COR-L47 (cell line): Measurements from ENCODE around the gene TRIM45.

Experiments
- DNase-seq: peaks from one replicate; lab custom pipeline; 2025; lab: John Stamatoyannopoulos, UW

The TRIM45 gene

DNA sequence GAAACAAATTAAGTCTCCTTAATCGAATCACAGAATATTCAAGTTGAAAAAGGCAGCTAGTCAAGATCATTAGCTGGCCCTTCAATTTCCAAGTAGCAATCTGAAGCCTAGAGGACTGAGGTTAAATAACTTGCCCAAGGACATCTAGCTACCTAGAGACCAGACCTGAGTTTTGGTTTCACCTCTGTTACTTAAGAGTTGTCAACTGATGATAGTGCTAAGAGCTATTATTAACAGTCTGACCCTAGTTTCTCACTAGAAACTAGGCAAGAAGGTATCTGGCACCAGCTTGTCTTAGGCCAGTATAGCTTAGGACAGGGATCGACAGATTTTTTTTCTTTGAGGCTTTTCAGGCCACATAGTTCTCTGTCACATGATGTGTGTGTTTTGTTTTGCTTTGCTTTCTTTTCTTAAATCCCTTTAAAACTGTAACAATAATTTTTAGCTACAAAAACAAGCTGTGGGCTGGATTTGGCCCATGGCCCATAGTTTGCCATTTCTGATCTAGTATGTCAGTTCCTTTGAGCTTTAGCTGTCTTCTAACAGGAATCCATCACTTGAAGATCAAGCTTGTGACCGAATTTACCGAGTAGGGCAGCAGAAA lies 23.2 kb downstream of the TRIM45 start:
- DNase-seq, result no peak

DNA sequence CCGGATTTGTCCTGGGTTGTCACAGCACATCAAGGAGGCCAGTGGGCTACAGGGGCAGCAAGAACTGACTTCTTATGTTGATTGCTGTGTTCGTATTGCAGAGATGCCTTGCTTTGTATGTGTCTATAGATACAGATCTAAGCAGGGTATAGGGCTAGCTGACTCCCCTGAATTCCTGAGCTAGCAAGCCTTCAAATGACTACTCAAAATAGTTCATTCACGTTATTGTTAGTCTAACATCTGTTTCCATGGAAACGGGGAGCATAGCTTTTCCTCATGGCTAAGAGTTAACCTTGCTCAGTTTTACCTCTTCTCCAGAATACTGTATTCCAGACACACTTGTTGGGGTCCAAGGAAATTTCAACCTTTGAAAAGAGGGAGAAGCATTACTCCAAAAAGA lies 24.1 kb downstream of the TRIM45 start:
- no peak for DNase-seq

DNA sequence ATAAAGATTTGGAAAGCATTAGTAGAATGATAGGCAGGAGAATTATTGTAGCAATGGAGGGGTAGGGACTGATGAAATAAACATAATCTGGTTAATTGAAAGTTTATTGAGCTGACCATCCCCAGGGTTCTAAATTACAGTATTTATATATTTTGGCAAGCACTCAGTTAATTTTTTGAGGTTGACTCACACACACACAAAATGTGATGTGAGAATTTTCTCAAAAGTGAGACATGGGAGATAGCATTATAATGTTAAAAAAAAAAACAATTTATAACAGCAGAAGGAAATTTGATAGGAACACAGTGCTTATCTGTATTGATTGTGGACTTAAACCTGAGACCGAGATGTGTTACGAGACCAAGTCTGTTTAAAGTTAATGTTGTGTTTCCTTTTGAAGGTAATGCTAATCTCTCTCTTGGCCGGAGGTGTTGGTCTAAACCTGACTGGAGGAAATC lies 24.6 kb downstream of the TRIM45 start:
- DNase-seq, result no peak

DNA sequence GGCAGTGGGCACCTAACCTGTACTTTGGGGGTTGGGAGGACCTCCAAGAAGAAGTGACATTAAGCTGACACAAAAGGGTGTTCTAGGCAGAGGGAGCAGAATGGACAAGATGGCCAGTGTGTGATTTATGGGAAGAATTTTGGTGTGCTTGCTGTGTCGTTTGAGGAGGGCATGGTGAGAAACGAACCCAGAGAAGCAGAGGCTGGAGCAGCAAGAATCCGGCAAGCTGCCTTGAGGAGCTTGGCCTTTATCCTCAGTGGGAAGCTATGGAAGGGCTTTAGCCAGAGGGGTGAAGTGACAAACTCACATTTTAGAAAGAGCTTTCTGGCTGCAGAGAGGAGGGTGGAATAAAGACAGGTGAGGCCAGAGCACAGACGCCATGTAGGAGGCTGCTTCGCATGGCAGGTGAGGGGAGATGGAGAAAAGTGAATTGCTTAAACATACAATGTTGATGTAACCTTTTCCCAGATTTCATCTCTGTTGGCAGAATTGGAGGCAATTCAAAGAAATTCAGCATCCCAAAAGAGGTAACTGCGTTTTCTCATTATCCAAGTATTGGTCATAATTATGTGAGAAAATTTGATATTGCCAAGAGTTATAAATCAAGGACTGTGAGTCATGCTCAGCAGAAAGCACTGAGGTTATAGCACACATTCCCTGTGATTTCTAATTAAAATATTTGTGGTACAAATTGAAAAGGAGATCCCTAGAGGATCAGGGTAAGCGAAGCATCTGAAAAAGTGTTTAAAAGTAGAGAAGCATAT lies 26.5 kb downstream of the TRIM45 start:
- no peak for DNase-seq

DNA sequence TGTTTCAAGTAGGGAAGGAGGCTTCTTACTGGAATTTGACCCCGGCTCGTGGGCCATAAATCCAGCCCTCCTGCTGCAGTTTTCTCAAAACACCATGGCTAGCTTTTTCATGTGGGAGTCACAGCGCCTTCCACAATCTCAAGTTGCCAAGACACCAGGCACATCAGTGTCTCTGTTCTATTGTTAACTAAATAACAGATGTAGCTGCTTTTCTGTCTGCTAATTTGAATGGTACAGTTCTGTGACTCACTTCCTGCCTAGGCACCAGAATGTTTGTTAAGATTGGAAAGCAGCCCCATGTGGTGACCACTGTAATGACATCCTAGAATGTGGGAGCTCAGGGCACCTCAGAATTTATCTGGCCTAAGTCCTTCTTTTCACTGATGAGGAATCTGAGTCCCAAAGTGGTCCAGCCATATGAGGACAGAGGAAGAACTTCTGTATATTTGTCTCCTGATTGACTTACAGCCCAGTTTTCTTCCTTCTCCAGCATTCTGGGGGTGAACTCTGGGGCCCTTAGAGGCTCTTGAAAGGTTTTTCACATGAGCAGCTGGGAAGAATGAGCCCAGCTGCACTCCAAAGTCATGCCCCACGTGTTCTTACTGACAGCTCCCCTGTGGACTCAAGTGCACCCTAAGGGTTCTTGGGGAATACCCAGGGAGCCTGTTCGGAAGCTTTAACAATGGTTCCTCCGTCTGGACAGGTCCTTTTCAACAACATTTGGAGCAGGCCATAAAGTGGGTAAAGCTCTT lies 27.5 kb downstream of the TRIM45 start:
- peak; percentile 20 for DNase-seq

DNA sequence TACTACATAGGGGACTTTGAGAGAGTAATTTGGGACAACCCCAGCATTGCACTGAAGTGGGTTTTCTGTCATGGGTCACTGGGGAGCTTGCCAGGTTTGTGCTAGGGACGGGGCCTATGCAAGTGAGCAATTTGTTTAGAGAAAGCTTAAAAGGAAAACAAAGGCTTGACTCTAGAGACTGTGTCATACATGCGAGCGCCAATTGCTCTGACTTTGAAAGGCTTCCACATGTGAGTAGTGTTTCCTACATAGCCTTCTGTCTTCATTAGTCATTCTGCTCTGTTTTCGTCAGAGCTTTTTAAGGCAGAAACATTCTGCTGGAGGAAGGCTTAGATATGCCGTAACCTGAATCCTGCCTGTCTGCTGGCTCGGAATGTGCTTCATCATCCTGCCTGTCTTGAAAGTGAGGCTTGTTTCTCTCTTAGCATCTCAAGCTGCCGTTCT lies 28.4 kb downstream of the TRIM45 start:
- DNase-seq, result no peak

DNA sequence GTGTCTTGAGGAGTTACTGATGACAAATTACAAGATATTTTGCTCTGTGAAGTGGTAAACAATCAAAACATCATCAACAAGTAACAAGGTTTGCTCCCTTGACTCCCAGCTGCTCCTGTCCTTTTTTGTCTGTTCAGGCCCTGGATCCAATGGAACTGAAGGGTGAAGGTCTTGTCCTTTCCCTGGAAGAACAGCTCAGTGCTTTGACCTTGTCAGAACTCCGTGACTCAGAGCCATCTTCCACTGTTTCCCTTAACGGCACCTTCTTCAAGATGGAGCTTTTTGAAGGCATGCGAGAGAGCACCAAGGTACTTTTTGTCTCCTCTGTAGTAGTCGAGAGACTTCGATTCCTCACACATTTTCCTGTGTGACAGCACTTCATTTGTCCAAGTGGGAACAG lies 29.0 kb downstream of the TRIM45 start:
- no peak for DNase-seq

DNA sequence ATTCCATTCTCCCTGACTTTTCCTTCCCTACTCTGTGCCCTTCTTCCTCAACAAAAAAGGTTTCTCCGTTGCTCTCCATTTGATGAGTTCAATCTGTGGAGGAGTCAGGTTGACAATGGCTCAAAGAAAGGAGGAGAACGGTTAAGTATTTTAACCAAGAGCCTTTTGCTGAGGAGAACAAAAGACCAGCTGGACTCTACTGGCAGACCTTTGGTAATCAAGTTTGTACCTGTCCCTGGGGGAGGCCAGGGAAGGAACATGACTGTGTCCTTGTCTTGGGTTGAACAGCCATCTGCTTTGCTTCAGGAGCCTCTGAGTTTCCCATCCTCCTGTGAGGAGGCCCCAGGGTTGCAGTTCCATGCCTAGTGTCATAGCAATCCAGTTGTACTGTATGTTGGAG lies 31.6 kb downstream of the TRIM45 start:
- DNase-seq, result no peak

DNA sequence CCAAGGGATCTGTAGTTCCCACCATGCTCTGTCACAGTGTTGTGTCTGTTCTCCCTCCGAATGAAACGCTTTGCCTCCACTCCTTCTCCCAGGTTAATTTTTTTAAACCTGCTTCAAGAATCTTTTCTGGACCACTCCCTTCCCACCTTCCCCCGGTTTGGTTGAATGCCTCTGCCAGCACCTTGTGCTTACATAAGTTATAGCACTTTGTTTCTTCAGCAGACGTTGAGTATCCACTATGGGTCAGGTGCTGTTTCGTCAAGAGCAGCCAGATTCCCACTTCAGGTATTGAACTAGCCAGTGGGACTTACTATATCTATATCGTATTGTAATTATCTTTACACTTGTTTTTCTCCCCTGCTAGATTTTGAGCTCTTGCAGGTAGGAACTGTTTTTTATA lies 33.9 kb downstream of the TRIM45 start:
- DNase-seq, result no peak

DNA sequence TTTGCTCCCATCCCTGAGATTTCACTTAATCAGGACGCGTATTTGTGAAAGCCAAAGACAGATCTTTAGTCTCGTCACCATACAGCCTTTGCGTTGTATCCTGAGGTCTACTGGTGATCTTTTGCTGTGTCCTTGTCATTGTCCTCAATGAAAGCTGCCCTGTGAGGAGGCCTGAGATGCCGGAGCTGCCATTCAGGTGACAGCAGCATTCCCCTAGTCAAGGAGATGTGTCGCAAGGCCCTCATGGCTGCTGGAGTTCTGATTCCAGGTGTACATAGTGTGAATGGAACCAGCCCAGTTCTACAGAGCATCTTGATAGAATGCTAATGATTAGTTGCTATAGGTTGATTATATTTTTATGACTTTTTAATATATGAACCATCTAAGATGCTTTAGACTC lies 37.3 kb downstream of the TRIM45 start:
- DNase-seq, result no peak

DNA sequence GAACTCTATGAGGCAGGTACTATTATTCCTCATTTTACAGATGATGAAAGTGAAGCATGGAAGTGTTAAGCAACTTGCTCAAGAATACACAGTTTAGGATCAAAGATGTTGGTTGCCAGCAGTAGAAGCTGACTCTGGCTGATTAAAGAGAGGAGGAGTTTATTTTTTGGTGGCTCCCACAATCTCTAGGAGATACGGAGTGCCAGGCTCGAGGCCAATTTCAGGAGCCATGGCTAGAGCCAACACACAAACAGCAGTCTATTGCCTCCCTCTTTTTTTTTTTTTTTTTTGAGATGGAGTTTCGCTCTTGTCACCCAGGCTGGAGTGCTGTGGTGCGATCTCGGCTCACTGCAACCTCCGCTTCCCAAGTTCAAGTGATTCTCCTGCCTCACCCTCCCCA lies 41.8 kb downstream of the TRIM45 start:
- no peak for DNase-seq

DNA sequence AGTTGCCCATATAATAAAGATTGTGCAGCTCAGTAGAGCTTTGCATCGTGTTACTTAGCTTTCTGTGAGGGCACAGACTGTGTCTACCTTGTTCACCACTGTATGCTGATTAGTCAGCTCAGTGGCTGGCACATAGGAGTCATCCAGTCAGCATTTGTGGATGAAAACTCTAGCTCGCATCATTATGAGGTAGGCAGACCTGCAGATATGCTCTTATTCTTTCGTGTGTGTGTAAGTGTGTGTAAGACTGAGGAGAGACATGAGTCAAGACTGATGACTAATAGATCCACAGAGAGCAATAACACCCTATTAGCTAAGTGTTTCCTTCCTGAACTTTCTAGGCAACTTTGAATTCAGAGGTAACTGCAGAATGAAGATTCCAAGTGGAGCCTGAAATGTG lies 44.3 kb downstream of the TRIM45 start:
- DNase-seq, result no peak

DNA sequence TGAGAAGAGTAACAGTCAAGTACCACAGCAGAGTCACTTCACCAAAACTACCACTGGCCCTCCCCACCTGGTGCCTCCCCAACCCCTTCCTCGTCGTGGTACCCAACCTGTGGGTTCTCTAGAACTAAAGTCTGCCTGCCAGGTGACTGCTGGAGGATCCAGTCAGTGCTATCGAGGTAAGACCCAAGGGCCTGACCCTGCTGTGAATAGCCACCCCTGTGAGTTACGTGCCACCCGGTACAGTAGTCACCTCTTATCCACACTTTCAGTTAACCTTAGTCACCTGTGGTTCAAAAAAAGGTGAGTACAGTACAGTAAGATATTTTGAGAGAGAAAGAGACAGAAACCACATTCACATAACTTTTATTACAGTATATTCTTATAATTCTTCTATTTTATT lies 44.9 kb downstream of the TRIM45 start:
- no peak for DNase-seq

DNA sequence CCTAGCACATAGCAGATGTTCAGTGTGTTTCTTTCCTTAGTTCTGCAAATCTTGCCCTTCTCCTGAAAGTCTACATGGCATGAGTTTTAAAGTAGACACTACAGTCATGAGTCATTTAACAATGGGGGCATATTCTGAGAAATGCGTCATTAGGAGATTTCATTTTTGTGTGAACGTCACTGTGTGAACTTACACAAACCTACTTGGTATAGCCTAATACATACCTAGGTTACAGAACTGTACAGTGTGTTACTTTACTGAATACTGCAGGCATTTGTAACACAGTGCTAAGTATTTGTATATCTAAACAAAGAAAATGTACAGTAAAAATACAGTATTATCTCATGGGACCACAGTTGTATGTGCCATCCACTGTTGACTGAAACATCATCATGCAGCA lies 51.4 kb downstream of the TRIM45 start:
- DNase-seq, result no peak

DNA sequence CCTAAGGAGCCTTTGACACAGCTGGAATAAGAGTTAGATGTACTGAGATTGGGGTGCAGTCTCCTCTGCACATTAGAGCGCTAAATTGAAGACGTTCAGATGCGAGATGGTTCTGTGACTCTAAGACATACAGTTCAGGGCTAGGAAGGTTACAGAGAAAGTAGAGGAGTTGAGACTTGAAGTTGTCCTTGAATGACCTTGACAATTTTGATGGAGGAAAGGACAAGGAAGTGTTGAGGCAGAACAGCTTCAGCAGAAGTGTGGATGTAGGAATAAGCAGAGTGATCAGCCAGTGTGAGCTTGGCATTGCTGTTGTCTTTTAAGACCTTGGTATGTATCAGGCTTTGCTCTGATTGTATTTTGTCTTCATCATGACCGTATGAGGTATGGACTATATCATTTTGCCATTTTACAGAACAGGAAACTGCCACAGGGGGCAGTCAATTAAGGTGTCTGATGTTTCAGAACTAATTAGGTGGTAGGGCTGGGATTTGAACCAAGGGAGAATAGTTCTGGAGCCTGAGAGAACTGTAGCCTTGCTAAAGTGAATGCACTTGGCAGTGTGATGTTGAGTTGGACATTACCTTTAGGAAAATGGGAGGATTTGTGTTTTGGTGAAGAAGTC lies 52.2 kb downstream of the TRIM45 start:
- no peak for DNase-seq

DNA sequence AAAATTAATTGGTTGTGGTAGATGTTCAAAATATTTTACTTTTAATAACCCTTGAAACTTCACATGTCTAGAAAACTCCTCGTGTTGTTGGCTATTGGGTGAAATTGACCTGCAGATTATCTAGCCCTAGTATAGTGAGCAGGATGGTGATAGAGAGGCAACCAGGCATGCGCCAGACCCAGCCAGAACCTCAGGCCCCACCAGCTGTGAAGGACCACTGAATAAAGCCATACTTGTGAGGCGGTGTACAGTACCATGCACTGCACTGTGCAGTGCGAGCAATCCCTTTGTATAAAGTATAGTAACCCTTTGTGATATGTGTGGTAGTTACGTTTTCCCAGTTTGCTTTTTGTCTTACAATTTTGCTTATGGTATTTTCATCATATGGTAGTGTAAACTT lies 53.0 kb downstream of the TRIM45 start:
- DNase-seq, result no peak

DNA sequence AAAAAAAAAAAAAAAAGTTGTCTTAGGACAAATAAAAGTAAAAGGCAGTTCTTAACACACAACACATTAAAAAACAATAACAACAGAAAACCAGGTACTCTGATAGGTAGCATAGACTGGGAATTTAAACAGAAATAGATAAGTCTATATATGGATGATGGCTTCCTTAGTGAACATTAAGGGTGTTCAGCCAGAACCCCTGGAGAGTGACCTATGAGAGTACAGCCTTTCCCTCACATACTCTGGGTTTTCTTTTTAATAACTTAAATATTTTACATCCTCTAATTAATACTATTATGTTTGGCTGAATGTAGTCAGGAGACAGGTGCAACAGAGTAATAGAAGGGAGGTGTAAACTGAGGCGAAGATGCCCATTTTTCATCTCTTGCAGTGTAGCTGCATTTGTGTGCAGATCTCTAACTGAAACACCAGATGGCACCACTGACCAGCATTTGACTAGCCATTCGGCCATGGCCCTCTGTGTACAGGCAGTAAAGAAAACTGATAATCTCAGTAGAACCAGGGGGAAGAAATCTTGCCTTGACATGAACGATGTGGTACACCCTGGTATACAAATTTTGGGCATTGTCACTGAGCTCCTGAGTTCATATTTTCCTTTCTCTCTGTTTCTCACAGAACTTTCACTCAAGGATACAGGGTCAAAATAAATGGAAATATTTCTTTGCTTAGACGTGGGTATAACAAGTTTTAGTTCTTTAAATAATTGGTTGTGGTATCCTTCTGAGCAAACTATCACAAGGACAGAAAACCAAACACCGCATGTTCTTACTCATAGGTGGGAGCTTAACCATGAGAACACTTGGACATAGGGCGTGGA lies 53.8 kb downstream of the TRIM45 start:
- DNase-seq, result peak; percentile 51

DNA sequence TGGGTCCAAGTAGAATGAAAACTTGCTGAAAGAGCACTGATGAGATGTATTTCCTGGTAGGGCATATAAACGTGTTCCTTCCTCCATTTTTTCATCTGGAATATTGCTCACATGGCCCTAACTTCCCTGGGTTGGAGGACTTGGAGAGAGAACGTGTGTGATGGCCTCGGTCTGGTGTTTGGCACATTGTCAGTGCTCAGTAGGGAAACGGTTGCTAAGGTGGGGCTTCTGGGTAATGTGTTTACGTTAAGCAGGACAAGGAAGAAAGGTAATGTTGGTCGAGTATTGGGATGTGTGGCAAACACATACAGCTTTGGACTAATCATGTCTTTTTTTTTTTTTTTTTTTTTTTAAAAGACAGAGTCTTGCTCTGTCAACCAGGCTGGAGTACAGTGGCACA lies 55.2 kb downstream of the TRIM45 start:
- no peak for DNase-seq

DNA sequence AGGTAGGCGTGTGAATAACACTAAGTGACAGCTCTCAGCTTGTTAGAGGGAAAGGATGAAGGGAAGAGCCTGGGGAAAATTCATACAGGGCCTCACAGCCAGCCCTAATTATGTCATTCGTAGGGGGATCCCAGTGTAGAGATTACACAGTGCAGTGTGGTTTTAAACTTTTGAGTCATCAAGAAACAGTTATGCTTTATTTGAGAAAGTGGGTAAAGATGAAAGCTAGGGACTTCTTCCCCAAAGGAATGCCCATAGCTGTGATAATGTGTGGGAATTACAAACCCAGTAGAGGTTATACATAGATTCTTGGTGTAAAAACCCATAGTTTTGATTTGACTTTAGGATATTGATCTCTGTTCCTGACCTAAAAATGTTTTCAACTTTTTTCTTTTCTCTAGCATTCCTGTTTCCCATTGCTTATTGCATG lies 59.5 kb downstream of the TRIM45 start:
- no peak for DNase-seq
